H1 (cell line): Measurements from ENCODE around the gene TCEA3. TPM values are rescaled to one million over a fixed set of nuclear protein-coding genes. Genes with fewer than 3 reads are reported as not detected.
A peak's percentile ranks its signal among the peaks of the same experiment; 100 is the strongest.

Experiments
- CTCF ChIA-PET: fragments of 300-600 bp; sonication (Branson Sonifier 250); formaldehyde crosslinking; loops from one replicate; lab custom pipeline; 2021; ENCODE audit not compliant: partially characterized antibody; lab: Charles Lee
- POLR2A ChIA-PET: fragments of 300-600 bp; sonication (Branson Sonifier 250); formaldehyde crosslinking; loops from one replicate; lab custom pipeline; 2021; ENCODE audit warnings: inconsistent platforms; ENCODE audit not compliant: partially characterized antibody; lab: Charles Lee
- DNase-seq, 2 experiments: peaks; one replicate each; pipeline versions ENCODE4 v3.0.0 to v3.0.0-alpha.2; 2010 to 2022; ENCODE audit warnings: low spot score in 2 of 2, low read depth in 1 of 2, mixed read lengths in 1 of 2
- FAIRE-seq: peaks from 2 replicates; lab custom pipeline; 2011; peaks lifted over from hg19 to GRCh38; lab: Jason Lieb, UNC
- H2AFZ ChIP-seq: 2 replicates; pipeline ENCODE4 v1.8.1; 2012; ENCODE audit warnings: low read length, inconsistent platforms
- H2AK5ac ChIP-seq: 2 replicates; pipeline ENCODE4 v1.6.1; 2013; ENCODE audit warnings: low read depth, low read length
- H2BK120ac ChIP-seq: replicated peaks from 2 replicates; pipeline ENCODE3; 2013; ENCODE audit warnings: low read depth, low read length, inconsistent platforms
- H2BK12ac ChIP-seq: 2 replicates; pipeline ENCODE4 v1.6.1; 2013; ENCODE audit warnings: low read depth, low read length
- H2BK15ac ChIP-seq: 2 replicates; pipeline ENCODE4 v1.6.1; 2013; ENCODE audit warnings: low read length
- H2BK20ac ChIP-seq: 2 replicates; pipeline ENCODE4 v1.6.1; 2013; ENCODE audit warnings: low read length
- H2BK5ac ChIP-seq: 2 replicates; pipeline ENCODE4 v1.6.1; 2013; ENCODE audit warnings: low read depth, low read length
- H3K14ac ChIP-seq: 2 replicates; pipeline ENCODE4 v1.6.1; 2013; ENCODE audit warnings: inconsistent platforms; ENCODE audit not compliant: insufficient read length
- H3K18ac ChIP-seq: 2 replicates; pipeline ENCODE4 v1.6.1; 2013; ENCODE audit warnings: low read length; ENCODE audit errors: extremely low read depth
- H3K23ac ChIP-seq: 2 replicates; pipeline ENCODE4 v1.6.1; 2013; ENCODE audit warnings: inconsistent platforms; ENCODE audit not compliant: insufficient read length
- H3K23me2 ChIP-seq: 2 replicates; pipeline ENCODE4 v1.6.1; 2013; ENCODE audit warnings: low read depth, low read length
- H3K27ac ChIP-seq: 2 replicates; pipeline ENCODE4 v1.6.1; 2011; ENCODE audit warnings: low read depth, low read length, inconsistent platforms
- H3K27me3 ChIP-seq, 4 experiments: replicated peaks in 1 of 4; 1 replicate in 1 of 4; 2 replicates in 3 of 4; pipeline versions ENCODE4 v1.6.1 to v1.8.1; 2011 to 2013; ENCODE audit warnings: low read length in 3 of 4, mild to moderate bottlenecking in 3 of 4, inconsistent platforms in 2 of 4, mixed read lengths in 2 of 4, moderate library complexity in 1 of 4; ENCODE audit not compliant: control insufficient read depth in 3 of 4, insufficient read depth in 3 of 4; ENCODE audit errors: extremely low read depth in 1 of 4
- H3K36me3 ChIP-seq, 4 experiments: 2 replicates each; pipeline versions ENCODE4 v1.6.1 to v1.8.1; 2011 to 2013; ENCODE audit warnings: mild to moderate bottlenecking in 4 of 4, low read length in 3 of 4, moderate library complexity in 2 of 4, control low read depth in 1 of 4, inconsistent platforms in 1 of 4; ENCODE audit not compliant: insufficient read depth in 4 of 4, control insufficient read depth in 2 of 4
- H3K4ac ChIP-seq: replicated peaks from 2 replicates; pipeline ENCODE3; 2013; ENCODE audit warnings: low read length, low read depth, mixed read lengths, inconsistent platforms; ENCODE audit not compliant: insufficient read length
- H3K4me1 ChIP-seq, 4 experiments: replicated peaks in 1 of 4; 1 replicate in 1 of 4; 2 replicates in 3 of 4; pipeline versions ENCODE4 v1.6.1 to v1.8.1; 2011 to 2013; ENCODE audit warnings: low read length in 3 of 4, inconsistent platforms in 2 of 4, mixed read lengths in 1 of 4; ENCODE audit not compliant: insufficient read depth in 4 of 4, control insufficient read depth in 3 of 4
- H3K4me2 ChIP-seq, 2 experiments: 2 replicates each; pipeline versions ENCODE4 v1.6.1 to v1.8.1; 2011 to 2013; ENCODE audit warnings: low read depth in 2 of 2, low read length in 2 of 2, control low read depth in 1 of 2, inconsistent platforms in 1 of 2, mild to moderate bottlenecking in 1 of 2; ENCODE audit not compliant: insufficient read depth in 1 of 2
- H3K4me3 ChIP-seq, 4 experiments: fragments of 200-600, 300-600 bp in 1 of 4; sonication (generic), shearing (Covaris generic), sonication (Bioruptor Twin) in 1 of 4; 2 replicates each; pipeline versions ENCODE4 v1.5.1 to v1.8.1; 2011 to 2016; ENCODE audit warnings: low read length in 4 of 4, low read depth in 3 of 4, control low read depth in 2 of 4, inconsistent platforms in 2 of 4, mild to moderate bottlenecking in 2 of 4, mixed read lengths in 1 of 4, moderate library complexity in 1 of 4; ENCODE audit not compliant: insufficient read depth in 2 of 4; ENCODE audit errors: extremely low read depth in 1 of 4
- H3K56ac ChIP-seq: replicated peaks from 2 replicates; pipeline ENCODE3; 2013; ENCODE audit warnings: low read depth, mild to moderate bottlenecking, mixed read lengths, low read length, inconsistent platforms; ENCODE audit not compliant: insufficient read length
- H3K79me1 ChIP-seq: 2 replicates; pipeline ENCODE4 v1.6.1; 2013; ENCODE audit warnings: low read depth, low read length, control low read depth
- H3K79me2 ChIP-seq, 2 experiments: 2 replicates each; pipeline versions ENCODE4 v1.6.1 to v1.8.1; 2012 to 2013; ENCODE audit warnings: low read length in 2 of 2, mild to moderate bottlenecking in 2 of 2, inconsistent platforms in 1 of 2; ENCODE audit not compliant: insufficient read depth in 2 of 2, control insufficient read depth in 1 of 2
- H3K9ac ChIP-seq, 4 experiments: replicated peaks in 1 of 4; 1 replicate in 1 of 4; 2 replicates in 3 of 4; pipeline versions ENCODE4 v1.6.1 to v1.8.1; 2011 to 2013; ENCODE audit warnings: low read depth in 3 of 4, low read length in 3 of 4, control low read depth in 2 of 4, mild to moderate bottlenecking in 2 of 4, moderate library complexity in 2 of 4, inconsistent platforms in 1 of 4; ENCODE audit errors: extremely low read depth in 1 of 4
- H3K9me3 ChIP-seq, 2 experiments: 2 replicates each; pipeline versions ENCODE4 v1.6.1 to v1.8.1; 2012 to 2013; ENCODE audit warnings: mild to moderate bottlenecking in 2 of 2, moderate library complexity in 2 of 2, control low read depth in 1 of 2, inconsistent platforms in 1 of 2, low read depth in 1 of 2, low read length in 1 of 2, mixed read lengths in 1 of 2; ENCODE audit not compliant: insufficient read depth in 2 of 2
- H4K20me1 ChIP-seq, 2 experiments: replicated peaks in 1 of 2; 2 replicates each; pipeline versions ENCODE3 to v1.8.1; 2011 to 2013; ENCODE audit warnings: inconsistent platforms in 2 of 2, low read length in 2 of 2, mild to moderate bottlenecking in 1 of 2; ENCODE audit not compliant: insufficient read depth in 2 of 2, control insufficient read depth in 1 of 2
- H4K5ac ChIP-seq: 2 replicates; pipeline ENCODE4 v1.6.1; 2013; ENCODE audit warnings: low read length, low read depth, mixed read lengths, inconsistent platforms; ENCODE audit not compliant: insufficient read length
- H4K8ac ChIP-seq: 2 replicates; pipeline ENCODE4 v1.8.0; 2013; ENCODE audit warnings: mild to moderate bottlenecking, moderate library complexity, low read length, inconsistent platforms; ENCODE audit not compliant: insufficient read depth; ENCODE audit errors: extremely low read depth
- H4K91ac ChIP-seq: replicated peaks from 2 replicates; pipeline ENCODE3; 2013; ENCODE audit warnings: low read length, mixed read lengths, inconsistent platforms; ENCODE audit not compliant: insufficient read length
- ATF3 ChIP-seq: IDR thresholded peaks from 2 replicates; pipeline ENCODE4 v1.6.1; 2011; ENCODE audit warnings: low read depth, mild to moderate bottlenecking, low read length; ENCODE audit not compliant: insufficient read depth
- CTCF ChIP-seq, 3 experiments: IDR thresholded peaks; 1 replicate in 2 of 3; 2 replicates in 1 of 3; pipeline versions ENCODE4 v1.5.1 to v1.6.1; 2011; ENCODE audit warnings: low read length in 3 of 3, mild to moderate bottlenecking in 3 of 3, inconsistent platforms in 2 of 3, low read depth in 1 of 3, moderate library complexity in 1 of 3; ENCODE audit not compliant: insufficient read depth in 1 of 3; ENCODE audit errors: control extremely low read depth in 1 of 3
- EGR1 ChIP-seq: IDR thresholded peaks from 2 replicates; pipeline ENCODE4 v1.6.1; 2011; ENCODE audit warnings: low read depth, low read length, borderline replicate concordance
- JUN ChIP-seq: IDR thresholded peaks from 2 replicates; pipeline ENCODE4 v1.6.1; 2011; ENCODE audit warnings: low read depth, mild to moderate bottlenecking, improper control_type of control experiment, low read length
- TAF1 ChIP-seq: IDR thresholded peaks from 2 replicates; pipeline ENCODE4 v1.6.1; 2011; ENCODE audit warnings: mild to moderate bottlenecking, low read depth, low read length
- TBP ChIP-seq: IDR thresholded peaks from 2 replicates; pipeline ENCODE4 v1.6.1; 2011; ENCODE audit warnings: low read depth, low read length, improper control_type of control experiment
- WGBS, 2 experiments: shearing (Covaris generic) in 1 of 2; methylation state at CpG; one replicate each; pipeline versions ENCODE4 v1.1.6 to v1.1.7; 2013 to 2015; ENCODE audit warnings: low lambda C conversion rate in 2 of 2, mixed read lengths in 2 of 2, inconsistent platforms in 1 of 2, low coverage in 1 of 2, missing lambda C conversion rate in 1 of 2; ENCODE audit not compliant: insufficient replicate concordance in 2 of 2, insufficient coverage in 1 of 2, insufficient read length in 1 of 2; ENCODE audit errors: extremely low coverage in 1 of 2, missing lambda C conversion rate in 1 of 2; 5-methylcytosine and 5-hydroxymethylcytosine counted together
- polyA plus RNA-seq, 7 experiments: library from polyadenylated mRNA; depleted of rRNA in 3 of 7; stranded (reverse) in 5 of 7; unstranded in 2 of 7; fragments of >200 nt in 5 of 7; fragments of 200-250 nt in 2 of 7; gene quantifications; 1 replicate in 5 of 7; 2 replicates in 1 of 7; 4 replicates in 1 of 7; pipeline versions ENCODE4 v1.2.1 to v1.2.3, GENCODE V29; 2011 to 2013; ENCODE audit warnings: missing spikeins in 2 of 7, mixed read lengths in 2 of 7
- total RNA-seq: library from RNA; stranded (reverse); fragmentation: NEBNext Ultra II Directional; extraction: Animal tissue kit (Norgen Biotek cat#: 25700); gene quantifications from 2 replicates; pipeline ENCODE4 v1.2.1, GENCODE V29; 2021

The TCEA3 gene
- total and polyA plus RNA-seq, 2 of the 8 experiments (the other 6 are each of a cell fraction or from before 2014, with no cell fraction given) = 0.08 TPM; not detected in 1

DNA sequence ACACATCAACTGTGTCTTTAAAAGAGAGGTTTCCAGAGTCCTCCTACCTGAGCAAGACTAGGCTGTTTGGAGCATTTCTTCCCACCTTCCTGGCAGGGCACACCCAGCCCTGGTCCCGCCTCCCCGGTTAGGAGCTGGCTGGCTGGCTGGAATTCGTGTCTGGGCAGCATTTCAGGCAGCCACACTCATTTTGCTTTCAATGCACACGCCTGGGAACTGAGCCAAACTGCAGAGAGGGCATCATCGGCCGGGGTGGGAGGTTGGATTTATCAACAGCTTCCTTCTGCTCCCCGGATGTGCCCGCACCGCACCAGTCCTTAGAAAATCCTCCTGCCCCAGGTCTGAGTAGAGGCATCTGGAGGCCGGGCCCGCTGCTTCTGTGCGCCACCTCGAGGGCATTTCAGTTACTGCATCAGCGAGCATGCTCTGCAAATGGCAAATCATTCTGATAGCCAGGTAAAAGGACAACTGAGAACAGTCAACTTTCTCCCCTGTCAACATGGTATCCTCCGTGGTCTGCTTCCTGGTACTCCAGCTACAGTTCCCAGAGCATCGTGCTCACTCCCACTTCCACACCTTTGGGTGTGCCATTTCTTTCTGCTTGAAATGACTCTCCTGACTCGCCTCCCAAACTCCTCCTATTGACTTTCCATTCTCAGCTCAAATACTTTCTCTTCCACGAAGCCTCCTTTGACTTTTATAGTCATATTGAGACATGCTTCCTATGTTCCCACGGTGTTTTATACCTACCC lies 20.6 kb downstream of the TCEA3 start:
- H3K79me1 ChIP-seq = no peaks in the 10 kb centered on the region
- H3K4ac ChIP-seq = no peak overlapping the region
- peak overlapping the region; percentile 10 to 74; a peak in 3 of 4 replicates for H3K4me2 ChIP-seq
- FAIRE-seq (peak; percentile 86), DNase-seq (peak; percentile 51 to 98)
- H3K27me3 ChIP-seq = peaks cover 15 to 95% (median 61%) of the 10 kb centered on the region in 4 experiments
- H3K4me3 ChIP-seq = peak overlapping the region in 3 of 4 experiments; percentile 16 to 49 (median 29); a peak in 4 of 8 replicates
- H3K79me2 ChIP-seq = no peaks in the 10 kb centered on the region
- no peak overlapping the region for H2BK12ac ChIP-seq
- no peak overlapping the region for H3K14ac ChIP-seq
- H3K4me1 ChIP-seq = peaks cover 0 to 4% (median 2%) of the 10 kb centered on the region in 4 experiments; a peak in 2 of 7 replicates
- H2BK20ac ChIP-seq = no peak overlapping the region
- no peaks in the 10 kb centered on the region for H3K9me3 ChIP-seq
- no peak overlapping the region for H4K91ac ChIP-seq
- no peak overlapping the region for H3K27ac ChIP-seq
- no peak overlapping the region for H2BK120ac ChIP-seq
- H3K9ac ChIP-seq = no peak overlapping the region
- H3K23me2 ChIP-seq = no peaks in the 10 kb centered on the region
- no peak overlapping the region for H2BK5ac ChIP-seq
- no peak overlapping the region for H2AK5ac ChIP-seq
- H4K8ac ChIP-seq = no peak overlapping the region
- H3K36me3 ChIP-seq = no peaks in the 10 kb centered on the region
- CTCF ChIA-PET = interaction anchor here (0.6 to 3.7 kb wide), 48 partner anchors 8 to 349 kb away, joined by 3 to 44 read pairs (median 4); partner anchors contain the start of genes HNRNPR, RPL11, TCEA3 and ZNF436
- no peak overlapping the region for H3K56ac ChIP-seq
- H2AFZ ChIP-seq = peak overlapping the region; percentile 76; the same call in 1 of the 2 replicates
- H4K5ac ChIP-seq = no peak overlapping the region
- POLR2A ChIA-PET = interaction anchor here (1.2 to 1.7 kb wide), 3 partner anchors 13 to 60 kb away, joined by 4 to 8 read pairs (median 5); partner anchors contain the start of gene HNRNPR
- H3K18ac ChIP-seq = no peak overlapping the region
- H2BK15ac ChIP-seq = no peak overlapping the region
- 17% methylated on average over 19 of the region's 19 CpGs; no CpG with 5 or more reads in 1 of the 2 experiments for WGBS, 2 experiments
- no peak overlapping the region for H3K23ac ChIP-seq
- peaks cover 0 to 3% of the 10 kb centered on the region in 2 experiments for H4K20me1 ChIP-seq
- TF ChIP-seq EGR1 (no peak), ATF3 (no peak), TAF1 (no peak), JUN (no peak), TBP (peak; percentile 39; the same call in 1 of the 2 replicates), CTCF (IDR thresholded peaks at IDR 0.05; ENCODE audit: control extremely low read depth in 1 of 3, insufficient read depth in 1 of 3, low read depth in 1 of 3, low read length in 3 of 3) (peak; percentile 86 to 98 (median 90))
